Epithelial cell of prostate (primary cell): ENCODE measurements around the gene SLC30A2.

Experiments
- DNase-seq: peaks from one replicate; pipeline ENCODE4 v3.0.0-alpha.2; 2011; ENCODE audit warnings: low read depth, low spot score
- H3K27ac ChIP-seq: fragments of 450-650 bp; 2 replicates; pipeline ENCODE4 v1.5.1; 2017; ENCODE audit warnings: mild to moderate bottlenecking

SLC30A2 gene

GRCh38 chr1:26070296-26070962 is 24.5 kb upstream of the SLC30A2 start:
- no peak overlapping the region for H3K27ac ChIP-seq
- no peak for DNase-seq

DNA sequence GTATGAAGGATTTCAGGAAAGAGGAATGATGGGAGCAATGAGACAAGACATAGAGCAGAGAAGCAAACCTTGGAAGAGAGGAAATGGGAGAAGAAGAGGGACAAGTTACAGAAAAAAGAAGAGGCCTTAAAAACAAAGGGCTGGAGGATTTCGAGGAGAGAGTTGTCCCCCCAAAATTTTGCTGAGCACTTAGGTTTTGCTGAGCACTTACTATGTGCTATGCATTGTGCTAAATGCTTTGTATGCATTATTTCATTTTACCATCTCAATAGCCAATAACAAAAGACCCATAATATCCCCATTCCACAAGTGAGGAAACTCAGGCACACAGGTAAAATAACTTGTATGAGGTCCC is 24.0 kb upstream of the SLC30A2 start:
- no peak overlapping the region for H3K27ac ChIP-seq
- DNase-seq = no peak

- no peak for DNase-seq
- H3K27ac ChIP-seq = peak within 1 kb of the TSS; percentile 21
Measured at GRCh38 chr1:26067432-26067911, 21.6 kb upstream of the SLC30A2 start, which contains the start of gene TRIM63. TRIM63 (minus strand) TSS chr1:26067630; CDS start chr1:26067494, 136 bp downstream.

GRCh38 chr1:26066857-26067256 is 20.9 kb upstream of the SLC30A2 start:
- DNase-seq = no peak
- H3K27ac ChIP-seq = no peak overlapping the region

- no peak overlapping the region for H3K27ac ChIP-seq
- DNase-seq = no peak
Measured at GRCh38 chr1:26066160-26066559, 20.2 kb upstream of the SLC30A2 start.

DNA sequence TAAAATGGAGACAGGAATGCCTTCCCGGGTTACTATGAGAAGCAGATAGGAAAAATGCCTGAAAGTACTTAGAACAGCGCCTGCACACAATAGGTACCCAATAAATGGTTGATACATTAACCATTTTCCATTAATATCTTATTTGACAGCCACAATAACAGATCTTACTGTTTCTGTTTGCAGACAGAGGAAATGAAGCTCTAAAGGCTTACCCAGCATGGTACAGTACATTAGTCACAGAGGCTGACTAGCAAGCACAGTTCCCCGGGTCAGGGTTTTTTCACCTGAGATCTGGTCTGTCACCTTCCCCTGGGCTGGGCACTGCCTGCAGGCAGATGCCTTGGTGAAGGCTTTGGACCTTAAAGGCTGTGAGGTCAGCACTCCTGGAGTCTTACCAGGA is 18.6 kb upstream of the SLC30A2 start:
- DNase-seq = no peak
- H3K27ac ChIP-seq = no peak overlapping the region

GRCh38 chr1:26060832-26061574 is 15.1 kb upstream of the SLC30A2 start:
- DNase-seq = no peak
- H3K27ac ChIP-seq = no peak overlapping the region

DNA sequence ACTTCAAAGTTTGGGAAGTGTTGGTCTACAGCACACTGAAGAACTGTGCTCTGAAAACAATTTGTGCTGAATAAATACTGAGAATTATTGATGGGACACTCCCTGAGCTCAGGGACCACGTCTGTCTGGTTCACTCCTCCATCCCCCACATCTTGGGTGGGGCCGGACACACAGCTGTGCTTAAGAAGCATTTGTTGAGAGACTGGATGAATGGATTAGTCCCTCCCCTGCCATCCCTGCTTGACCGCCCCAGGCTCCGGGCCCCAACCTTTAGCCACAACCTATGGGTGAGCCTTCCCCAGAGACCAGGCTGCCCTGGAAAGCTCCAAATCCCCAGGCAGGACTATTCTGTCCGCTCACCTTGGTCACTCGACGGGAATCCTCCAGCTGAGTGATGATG is 14.0 kb upstream of the SLC30A2 start:
- H3K27ac ChIP-seq = no peak overlapping the region
- DNase-seq = no peak

DNA sequence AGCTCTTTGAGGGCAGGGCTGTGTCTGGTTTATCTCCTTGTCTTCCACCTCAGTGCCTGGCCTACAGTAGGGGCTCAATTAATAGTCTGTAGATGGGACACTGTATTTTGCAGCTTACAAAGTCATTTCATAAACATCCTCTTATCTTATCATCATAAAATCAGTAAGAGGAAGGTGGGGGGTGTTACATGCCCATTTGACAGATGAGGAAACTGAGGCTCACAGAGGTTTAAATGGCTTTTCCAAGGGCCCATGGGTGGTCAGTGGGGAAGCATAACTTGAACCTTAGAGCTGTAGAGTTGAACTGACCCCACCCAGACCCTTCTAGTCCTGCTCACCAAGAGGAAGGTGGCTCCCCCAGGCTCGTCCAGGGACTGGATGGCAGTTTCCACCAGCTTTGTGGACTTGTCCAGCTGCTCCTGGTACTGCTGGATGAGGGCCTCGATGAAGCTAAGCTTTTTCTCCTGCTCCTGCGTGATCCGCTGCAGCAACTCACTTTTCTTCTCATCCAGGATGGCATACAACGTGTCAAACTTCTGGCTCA is 12.2 kb upstream of the SLC30A2 start:
- DNase-seq = no peak
- H3K27ac ChIP-seq = no peak overlapping the region

- DNase-seq = no peak
- no peak overlapping the region for H3K27ac ChIP-seq
Measured at GRCh38 chr1:26057189-26057588, 11.3 kb upstream of the SLC30A2 start.

- DNase-seq = no peak
- no peak overlapping the region for H3K27ac ChIP-seq
Measured at GRCh38 chr1:26055041-26055440, 9.1 kb upstream of the SLC30A2 start.

GRCh38 chr1:26053718-26054560 is 8.0 kb upstream of the SLC30A2 start:
- DNase-seq = no peak
- H3K27ac ChIP-seq = no peak overlapping the region

GRCh38 chr1:26050248-26050640 is 4.3 kb upstream of the SLC30A2 start:
- H3K27ac ChIP-seq = no peak overlapping the region
- no peak for DNase-seq

DNA sequence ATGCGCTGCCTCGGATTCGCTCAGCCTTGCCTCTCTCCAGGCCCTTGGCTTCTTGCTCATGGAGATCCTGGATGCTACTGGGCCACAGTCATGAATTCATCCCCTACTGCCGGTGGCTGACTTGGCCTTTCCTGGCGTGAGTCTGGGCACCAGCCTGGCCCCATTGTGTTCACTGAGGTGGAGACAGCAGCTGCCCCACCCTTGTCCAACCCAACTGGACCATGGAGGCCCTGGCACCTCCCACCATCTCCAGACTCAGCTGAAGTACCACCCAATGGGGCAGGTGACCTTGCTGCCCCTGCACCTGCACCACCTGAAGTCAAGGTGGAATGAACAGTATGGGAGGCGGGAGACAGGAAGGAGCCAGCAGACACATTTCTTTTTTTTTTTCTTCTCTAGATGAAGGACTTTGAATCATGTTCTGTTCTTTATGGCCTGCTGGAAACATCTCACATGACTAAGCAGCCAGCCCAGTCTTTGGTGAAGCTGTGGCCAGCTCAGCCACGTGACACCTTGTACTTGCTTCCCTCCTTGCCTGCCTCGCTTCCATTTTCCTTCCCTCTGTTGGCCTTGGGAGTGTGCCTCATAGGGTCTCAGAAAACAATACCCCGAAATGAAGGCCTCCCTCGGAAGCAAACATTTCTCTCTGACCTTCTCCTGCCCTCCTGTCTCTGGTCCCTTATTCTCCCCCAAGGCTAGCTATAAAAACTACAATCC is 3.8 kb upstream of the SLC30A2 start:
- DNase-seq = no peak
- no peak overlapping the region for H3K27ac ChIP-seq

DNA sequence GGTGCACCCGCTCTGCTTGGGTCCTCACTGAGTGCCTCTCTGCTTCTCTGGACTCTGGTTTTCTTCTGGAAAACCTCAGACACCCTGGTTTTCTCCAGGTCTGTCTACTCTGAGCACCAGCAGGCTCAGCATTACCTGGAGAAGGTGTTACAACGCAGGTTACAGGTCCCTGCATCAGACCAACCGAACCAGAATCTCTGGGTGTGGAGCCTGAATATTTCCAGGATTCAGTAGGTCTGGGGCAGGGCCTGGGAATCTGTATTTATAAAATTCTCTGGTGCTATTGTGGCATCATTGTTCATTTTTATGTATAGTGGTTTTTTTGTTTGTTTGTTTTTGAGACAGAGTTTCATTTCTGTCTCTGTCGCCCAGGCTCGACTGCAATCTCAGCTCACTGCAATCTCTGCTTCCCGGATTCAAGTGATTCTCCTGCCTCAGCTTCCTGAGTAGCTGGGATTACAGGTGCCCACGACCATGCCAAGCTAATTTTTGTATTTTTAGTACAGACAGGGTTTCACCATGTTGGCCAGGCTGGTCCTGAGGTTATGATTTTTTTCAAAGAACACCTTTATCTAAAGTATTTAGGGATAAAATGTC is 1.5 kb upstream of the SLC30A2 start:
- no peak for DNase-seq
- H3K27ac ChIP-seq = no peak overlapping the region

- no peak for DNase-seq
- no peak overlapping the region for H3K27ac ChIP-seq
Measured at GRCh38 chr1:26046246-26047095, 553 bp upstream of the SLC30A2 start.

- H3K27ac ChIP-seq = no peak overlapping the region
- DNase-seq = no peak
Measured at GRCh38 chr1:26044971-26045721, 772 bp downstream of the SLC30A2 start.

- no peak for DNase-seq
- no peak overlapping the region for H3K27ac ChIP-seq
Measured at GRCh38 chr1:26044414-26044813, 1.5 kb downstream of the SLC30A2 start.
